GM06990 (cell line): Measurements from ENCODE around the gene DOK6.
"Not testable (repeated sequence)": the region's sequence is repeated elsewhere in the genome, so short reads cannot be mapped to it uniquely, and the experiment has no call there.

Source experiments
- DNase-seq: peaks from one replicate; pipeline ENCODE4 v3.0.0-alpha.2; 2011; ENCODE audit not compliant: insufficient read length; ENCODE audit errors: extremely low read depth
- H3K27me3 ChIP-seq: replicated peaks from 2 replicates; pipeline ENCODE4 v1.6.0; 2011; ENCODE audit warnings: low read length; ENCODE audit not compliant: control insufficient read depth, insufficient read depth
- H3K36me3 ChIP-seq: 2 replicates; pipeline ENCODE4 v1.5.1; 2011; ENCODE audit warnings: low read length; ENCODE audit not compliant: control insufficient read depth, insufficient read depth
- H3K4me3 ChIP-seq: replicated peaks from 2 replicates; pipeline ENCODE4 v1.5.1; 2011; ENCODE audit warnings: low read depth, mild to moderate bottlenecking, control low read depth, low read length
- CTCF ChIP-seq: IDR thresholded peaks from 2 replicates; pipeline ENCODE4 v1.5.1; 2011; ENCODE audit warnings: low read length, control low read depth, mild to moderate bottlenecking, inconsistent platforms; ENCODE audit not compliant: insufficient read depth, poor library complexity, severe bottlenecking

Gene DOK6

GRCh38 chr18:69400253-69400975, at the start of gene DOK6:
TSS of gene DOK6 (plus strand) at chr18:69400888.
- H3K36me3 ChIP-seq = no peaks in the 10 kb centered on the region
- H3K27me3 ChIP-seq = no peaks in the 10 kb centered on the region; the same call in 1 of the 2 replicates
- no peak for DNase-seq
- H3K4me3 ChIP-seq = no peak within 1 kb of the TSS
- no peak for TF ChIP-seq CTCF

- DNase-seq = no peak
- H3K27me3 ChIP-seq = no peaks in the 10 kb centered on the region
- no peak overlapping the region for H3K4me3 ChIP-seq
- TF ChIP-seq CTCF = no peak
- no peaks in the 10 kb centered on the region for H3K36me3 ChIP-seq
Observed at GRCh38 chr18:69353023-69353422, 47.7 kb upstream of the DOK6 start.

- Histone ChIP-seq H3K4me3 (no peak overlapping the region), H3K27me3 (no peaks in the 10 kb centered on the region), H3K36me3 (no peaks in the 10 kb centered on the region)
- TF ChIP-seq CTCF = no peak
- no peak for DNase-seq
Observed at GRCh38 chr18:69357590-69357989, 43.1 kb upstream of the DOK6 start.

- no peak for TF ChIP-seq CTCF
- DNase-seq = no peak
- Histone ChIP-seq H3K36me3 (no peaks in the 10 kb centered on the region), H3K27me3 (no peaks in the 10 kb centered on the region), H3K4me3 (no peak overlapping the region)
Observed at GRCh38 chr18:69358212-69358895, 42.3 kb upstream of the DOK6 start.

- not testable (repeated sequence) for DNase-seq, H3K4me3 ChIP-seq, H3K36me3 ChIP-seq, H3K27me3 ChIP-seq
Observed at GRCh38 chr18:69359768-69360167, 40.9 kb upstream of the DOK6 start.

GRCh38 chr18:69364930-69365329, 35.8 kb upstream of the DOK6 start:
- no peak for TF ChIP-seq CTCF
- H3K27me3 ChIP-seq = no peaks in the 10 kb centered on the region
- no peaks in the 10 kb centered on the region for H3K36me3 ChIP-seq
- no peak for DNase-seq
- H3K4me3 ChIP-seq = no peak overlapping the region
